Neutrophil (primary cell): Measurements from ENCODE around the gene SCART1.
"Not testable (repeated sequence)": the region's sequence is repeated elsewhere in the genome, so short reads cannot be mapped to it uniquely, and the experiment has no call there.

Source experiments
- H3K27ac ChIP-seq: fragments of 200-600 bp; sonication (generic); 2 replicates; pipeline ENCODE4 v1.5.1; 2016; ENCODE audit warnings: mild to moderate bottlenecking, moderate library complexity
- H3K27me3 ChIP-seq: fragments of 200-600 bp; sonication (generic); 2 replicates; pipeline ENCODE4 v1.6.0; 2016; ENCODE audit warnings: mild to moderate bottlenecking
- H3K36me3 ChIP-seq: fragments of 200-600 bp; sonication (generic); 2 replicates; pipeline ENCODE4 v1.5.1; 2017
- H3K4me1 ChIP-seq, 2 experiments: fragments of 200-600 bp in 1 of 2; sonication (generic) in 1 of 2; 1 replicate in 1 of 2; 2 replicates in 1 of 2; pipeline versions ENCODE4 v1.5.1 to v1.6.1; 2013 to 2016; ENCODE audit warnings: low read depth in 1 of 2, low read length in 1 of 2, mild to moderate bottlenecking in 1 of 2, moderate library complexity in 1 of 2; ENCODE audit not compliant: control insufficient read depth in 1 of 2, insufficient read depth in 1 of 2
- H3K4me3 ChIP-seq, 2 experiments: fragments of 200-600 bp in 1 of 2; sonication (generic) in 1 of 2; 1 replicate in 1 of 2; 2 replicates in 1 of 2; pipeline ENCODE4 v1.5.1; 2013 to 2016; ENCODE audit warnings: low read depth in 1 of 2, low read length in 1 of 2, mild to moderate bottlenecking in 1 of 2, moderate library complexity in 1 of 2
- H3K9me3 ChIP-seq: fragments of 200-600 bp; sonication (generic); 2 replicates; pipeline ENCODE4 v1.5.1; 2016
- CTCF ChIP-seq: fragments of 200-600 bp; sonication (generic); IDR thresholded peaks from 2 replicates; pipeline ENCODE4 v1.5.1; 2016; ENCODE audit warnings: antibody characterized with exemption

Gene SCART1

GRCh38 chr10:133453516-133454203 lies at the start of gene SCART1:
TSS of gene SCART1 (plus strand) at chr10:133453945. CDS start at chr10:133453998, 53 bp downstream.
- H3K4me1 ChIP-seq, result no peaks in the 10 kb centered on the region
- no peak within 1 kb of the TSS for H3K4me3 ChIP-seq
- no peak within 1 kb of the TSS for H3K27ac ChIP-seq
- no peak for TF ChIP-seq CTCF
- no peaks in the 10 kb centered on the region for H3K36me3 ChIP-seq
- H3K9me3 ChIP-seq, result no peaks in the 10 kb centered on the region
- H3K27me3 ChIP-seq, result no peaks in the 10 kb centered on the region

- no peak overlapping the region for H3K27ac ChIP-seq
Observed at GRCh38 chr10:133405272-133405671, 48.5 kb upstream of the SCART1 start.

GRCh38 chr10:133405844-133406527 lies 47.8 kb upstream of the SCART1 start:
- Histone ChIP-seq H3K4me1 (no peaks in the 10 kb centered on the region), H3K4me3 (no peak overlapping the region), H3K36me3 (peaks cover 36% of the 10 kb centered on the region), H3K27me3 (no peaks in the 10 kb centered on the region), H3K27ac (no peak overlapping the region), H3K9me3 (no peaks in the 10 kb centered on the region)
- no peak for TF ChIP-seq CTCF

More at GRCh38 chr10:133405272-133405671, 48.5 kb upstream of the SCART1 start:
- Histone ChIP-seq H3K36me3 (peaks cover 41% of the 10 kb centered on the region), H3K27me3 (no peaks in the 10 kb centered on the region), H3K9me3 (no peaks in the 10 kb centered on the region), H3K4me3 (no peak overlapping the region), H3K4me1 (no peaks in the 10 kb centered on the region)
- no peak for TF ChIP-seq CTCF

- no peak for TF ChIP-seq CTCF
- Histone ChIP-seq H3K27ac (no peak overlapping the region), H3K9me3 (no peaks in the 10 kb centered on the region), H3K4me3 (no peak overlapping the region), H3K27me3 (no peaks in the 10 kb centered on the region), H3K4me1 (no peaks in the 10 kb centered on the region), H3K36me3 (peaks cover 3% of the 10 kb centered on the region)
Observed at GRCh38 chr10:133411523-133412380, 42.0 kb upstream of the SCART1 start.

- peaks cover 3% of the 10 kb centered on the region for H3K36me3 ChIP-seq
- no peak for TF ChIP-seq CTCF
Observed at GRCh38 chr10:133412381-133412711, 41.4 kb upstream of the SCART1 start.

GRCh38 chr10:133414401-133414800 lies 39.3 kb upstream of the SCART1 start:
- not testable (repeated sequence) for H3K9me3 ChIP-seq, H3K4me3 ChIP-seq, H3K4me1 ChIP-seq, H3K27ac ChIP-seq, H3K27me3 ChIP-seq
- peaks cover 13% of the 10 kb centered on the region for H3K36me3 ChIP-seq

More at GRCh38 chr10:133412381-133412711, 41.4 kb upstream of the SCART1 start:
- H3K4me3 ChIP-seq, result no peak overlapping the region
- no peaks in the 10 kb centered on the region for H3K9me3 ChIP-seq
- H3K27me3 ChIP-seq, result no peaks in the 10 kb centered on the region
- H3K4me1 ChIP-seq, result no peaks in the 10 kb centered on the region
- H3K27ac ChIP-seq, result no peak overlapping the region
